ENCODE data around the gene VENTX. TPM values are rescaled to one million over a fixed set of nuclear protein-coding genes. Genes with fewer than 3 reads are reported as not detected.

VENTX gene
- total RNA-seq, 1 donor from 2014 or later = not detected

DNA sequence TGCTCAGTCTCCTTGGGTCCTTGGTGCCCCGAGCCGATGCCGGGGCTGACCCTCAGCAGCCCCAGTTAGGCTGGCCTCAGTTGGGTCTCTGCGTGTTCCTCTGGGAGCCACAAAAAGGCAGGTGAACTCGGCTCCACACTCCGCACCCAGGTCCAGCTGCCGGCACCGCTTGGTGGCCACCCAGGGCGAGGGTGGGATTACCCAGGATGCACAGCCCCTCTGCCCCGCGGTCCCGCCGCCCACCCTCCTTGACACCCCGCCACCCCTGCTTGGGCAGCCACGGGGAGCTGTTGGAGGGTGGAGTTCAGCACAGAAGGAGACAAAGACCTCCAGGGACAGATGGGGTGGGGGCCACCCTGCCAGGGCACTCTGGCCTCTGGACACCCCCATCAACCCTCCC, 17.7 kb downstream of the VENTX start:
- no peak overlapping the region for H3K4me3 Mint-ChIP-seq (ENCODE audit: unreplicated experiment)
- no peak for TF ChIP-seq CTCF (IDR thresholded peaks at IDR 0.05)
- H3K36me3 Mint-ChIP-seq (ENCODE audit: low read depth) = no peaks in the 10 kb centered on the region
- no peak overlapping the region for H3K27ac Mint-ChIP-seq (ENCODE audit: unreplicated experiment)
- peaks cover 14% of the 10 kb centered on the region for H3K4me1 Mint-ChIP-seq (ENCODE audit: low read depth)
- no peak for DNase-seq (ENCODE audit: low spot score)
- H3K27me3 Mint-ChIP-seq (ENCODE audit: low read depth) = peaks cover 8% of the 10 kb centered on the region
- no peaks in the 10 kb centered on the region for H3K9me3 Mint-ChIP-seq (ENCODE audit: low read depth)

- H3K36me3 Mint-ChIP-seq (ENCODE audit: low read depth) = no peaks in the 10 kb centered on the region
- no peak for DNase-seq (ENCODE audit: low spot score)
- H3K9me3 Mint-ChIP-seq (ENCODE audit: low read depth) = no peaks in the 10 kb centered on the region
These were observed 19.9 kb downstream of the VENTX start for GRCh38 chr10:133257489-133258065.

DNA sequence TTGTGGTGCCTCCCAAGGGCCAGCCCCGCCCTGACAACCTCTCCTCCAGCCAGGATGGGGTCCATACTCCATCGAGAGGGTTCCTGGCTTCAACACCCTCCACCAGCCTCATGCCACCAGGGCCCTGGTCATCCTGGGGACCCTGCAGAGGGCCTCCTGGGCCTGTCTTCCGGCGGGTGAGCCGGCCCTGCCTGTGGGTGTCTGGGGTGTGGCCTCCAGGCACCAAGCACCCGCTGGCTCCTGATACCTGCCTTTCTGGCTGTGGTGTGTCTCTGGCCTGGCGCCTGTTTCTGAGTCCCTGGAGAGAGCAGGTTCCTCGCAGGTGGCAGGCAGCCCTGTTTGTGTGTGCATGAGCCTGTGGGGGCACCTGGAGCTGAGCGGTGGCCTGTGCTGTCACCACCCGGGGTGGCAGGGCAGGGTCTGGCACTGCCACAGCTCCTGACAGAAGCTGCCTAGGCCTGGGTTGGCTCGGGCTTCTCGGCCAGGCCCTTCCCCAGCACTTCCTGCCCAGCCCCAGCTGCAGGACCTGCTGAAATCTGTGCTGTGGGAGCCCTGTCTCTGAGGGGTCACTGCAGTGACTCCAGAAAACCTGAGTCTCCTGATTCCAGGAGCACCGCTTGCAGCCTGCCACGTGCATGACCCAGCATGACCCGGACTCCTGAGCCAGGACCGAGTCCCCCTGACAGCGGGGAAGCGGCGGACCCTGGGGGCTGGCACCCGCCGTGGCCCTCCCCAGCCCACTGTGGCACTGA, 20.6 kb downstream of the VENTX start:
- H3K27ac Mint-ChIP-seq (ENCODE audit: unreplicated experiment) = no peak overlapping the region
- TF ChIP-seq CTCF (IDR thresholded peaks at IDR 0.05) = no peak
- peaks cover 4% of the 10 kb centered on the region for H3K27me3 Mint-ChIP-seq (ENCODE audit: low read depth)
- no peak overlapping the region for H3K4me3 Mint-ChIP-seq (ENCODE audit: unreplicated experiment)
- DNase-seq (ENCODE audit: low spot score) = no peak
- peaks cover 14% of the 10 kb centered on the region for H3K4me1 Mint-ChIP-seq (ENCODE audit: low read depth)
- no peaks in the 10 kb centered on the region for H3K36me3 Mint-ChIP-seq (ENCODE audit: low read depth)
- no peaks in the 10 kb centered on the region for H3K9me3 Mint-ChIP-seq (ENCODE audit: low read depth)

More at GRCh38 chr10:133257489-133258065, 19.9 kb downstream of the VENTX start:
- H3K4me1 Mint-ChIP-seq (ENCODE audit: low read depth) = peaks cover 14% of the 10 kb centered on the region
- no peak overlapping the region for H3K27ac Mint-ChIP-seq (ENCODE audit: unreplicated experiment)
- TF ChIP-seq CTCF (IDR thresholded peaks at IDR 0.05) = peak; percentile 48
- H3K27me3 Mint-ChIP-seq (ENCODE audit: low read depth) = peaks cover 4% of the 10 kb centered on the region
- no peak overlapping the region for H3K4me3 Mint-ChIP-seq (ENCODE audit: unreplicated experiment)

DNA sequence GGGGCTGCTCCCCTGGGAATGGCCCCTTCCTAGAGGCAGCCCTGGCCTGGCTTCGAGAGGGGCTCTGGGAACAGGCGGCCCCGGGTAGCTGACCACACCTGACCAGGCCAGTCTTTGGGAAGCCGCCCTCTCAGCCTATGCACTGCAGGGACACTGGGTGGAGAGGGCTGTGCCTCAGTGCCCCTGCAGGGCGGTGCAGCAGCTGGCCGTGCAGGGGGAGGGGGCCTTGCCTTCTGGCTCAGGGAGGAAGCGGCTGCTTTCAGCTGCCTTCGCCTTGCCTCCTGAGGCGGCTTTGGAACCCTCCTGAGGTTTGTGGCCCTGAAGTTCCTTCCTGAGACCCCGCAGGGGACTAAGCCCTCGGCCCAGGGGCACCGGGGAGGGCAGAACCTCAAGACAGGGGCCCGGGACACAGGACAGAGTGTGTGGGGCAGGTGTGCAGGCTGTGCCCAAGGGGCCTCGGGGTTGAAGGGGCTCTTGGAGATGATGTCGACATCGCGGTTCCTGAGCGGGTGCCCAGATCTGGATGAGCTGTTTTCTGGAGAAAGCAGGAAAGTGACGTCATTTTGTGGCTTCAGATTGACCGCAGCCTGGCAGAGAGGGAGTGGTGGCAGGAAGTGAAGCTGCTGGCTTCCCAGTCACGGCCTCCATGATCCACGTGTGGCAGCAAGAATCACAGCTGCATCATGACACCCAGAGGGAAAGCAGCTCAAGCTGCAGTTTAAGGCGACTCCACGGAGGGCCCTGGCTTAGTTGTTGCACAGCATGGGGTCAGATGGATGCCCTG, 21.4 kb downstream of the VENTX start:
- H3K4me3 Mint-ChIP-seq (ENCODE audit: unreplicated experiment) = no peak overlapping the region

More for the DNA sequence above, 21.4 kb downstream of the VENTX start:
- DNase-seq (ENCODE audit: low spot score) = no peak
- TF ChIP-seq CTCF (IDR thresholded peaks at IDR 0.05) = peak; percentile 10
- Mint-ChIP-seq H3K9me3 (ENCODE audit: low read depth) (no peaks in the 10 kb centered on the region), H3K36me3 (ENCODE audit: low read depth) (no peaks in the 10 kb centered on the region), H3K27me3 (ENCODE audit: low read depth) (peaks cover 4% of the 10 kb centered on the region), H3K27ac (ENCODE audit: unreplicated experiment) (peak overlapping the region; percentile 93), H3K4me1 (ENCODE audit: low read depth) (peaks cover 14% of the 10 kb centered on the region)

Measured in chondrocyte (in vitro differentiated cells).